GM12891 (cell line): ENCODE results near the gene TBC1D8.

ENCODE experiments used
- PAX5 ChIP-seq: IDR thresholded peaks from 2 replicates; pipeline ENCODE4 v1.6.1; 2011; ENCODE audit warnings: low read length, moderate library complexity, mild to moderate bottlenecking; ENCODE audit not compliant: insufficient read depth, severe bottlenecking
- POLR2A ChIP-seq: IDR thresholded peaks from 2 replicates; pipeline ENCODE4 v1.6.1; 2011; ENCODE audit warnings: low read depth, low read length, control low read depth
- POLR2AphosphoS5 ChIP-seq: IDR thresholded peaks from 2 replicates; pipeline ENCODE4 v1.6.1; 2011; ENCODE audit warnings: low read depth, low read length, control low read depth
- POU2F2 ChIP-seq: IDR thresholded peaks from 2 replicates; pipeline ENCODE4 v1.6.1; 2011; ENCODE audit warnings: low read depth, mild to moderate bottlenecking, control low read depth, low read length, moderate library complexity
- SPI1 ChIP-seq: IDR thresholded peaks from 2 replicates; pipeline ENCODE4 v1.6.1; 2011; ENCODE audit warnings: low read depth, low read length, control low read depth
- TAF1 ChIP-seq: IDR thresholded peaks from 2 replicates; pipeline ENCODE4 v1.6.1; 2011; ENCODE audit warnings: low read depth, low read length, control low read depth

GRCh38 chr2:100959225-100959880, 191.8 kb downstream of the TBC1D8 start:
- TF ChIP-seq POLR2A (no peak), TAF1 (no peak), POLR2AphosphoS5 (no peak), SPI1 (no peak), PAX5 (no peak), POU2F2 (no peak)
